Measurements from ENCODE around the gene CPTP.

The CPTP gene

GRCh38 chr1:1310109-1310385, 14.6 kb upstream of the CPTP start:
- Histone ChIP-seq H2BK5ac (ENCODE audit: low read length) (no peak overlapping the region), H3K9ac (ENCODE audit: low read depth, low read length, poor library complexity) (no peak overlapping the region), H3K36me3 (replicated peaks in 1 of 2; ENCODE audit: control insufficient read depth in 2 of 2, insufficient read depth in 2 of 2, low read length in 2 of 2) (peaks cover 45 to 58% of the 10 kb centered on the region in 2 donors), H4K8ac (ENCODE audit: low read depth, low read length) (no peak overlapping the region), H2BK120ac (ENCODE audit: low read depth, low read length) (no peak overlapping the region), H3K4me1 (ENCODE audit: control insufficient read depth in 2 of 2, insufficient read depth in 1 of 2, low read depth in 1 of 2, low read length in 2 of 2) (peaks cover 29% of the 10 kb centered on the region in 2 donors), H3K9me3 (replicated peaks in 1 of 2; ENCODE audit: control insufficient read depth in 2 of 2, insufficient read depth in 1 of 2, low read depth in 1 of 2, low read length in 2 of 2) (no peaks in the 10 kb centered on the region), H3K27me3 (ENCODE audit: control insufficient read depth in 3 of 3, insufficient read depth in 3 of 3, low read depth in 1 of 3, low read length in 3 of 3) (peaks cover 0 to 2% (median 0%) of the 10 kb centered on the region in 3 experiments), H2BK15ac (ENCODE audit: low read length) (no peak overlapping the region), H3K23ac (ENCODE audit: low read depth, low read length, poor library complexity) (peak overlapping the region; percentile 96), H3K14ac (ENCODE audit: low read length) (no peak overlapping the region), H3K18ac (ENCODE audit: low read length) (no peak overlapping the region), H4K91ac (ENCODE audit: low read depth, low read length, poor library complexity) (no peak overlapping the region), H2AK5ac (ENCODE audit: low read depth, low read length) (no peak overlapping the region), H2AFZ (ENCODE audit: low read length) (no peak overlapping the region), H3K79me1 (ENCODE audit: low read depth, low read length) (peaks cover 24% of the 10 kb centered on the region), H3K27ac (replicated peaks; ENCODE audit: low read length) (no peak overlapping the region), H3K4me2 (ENCODE audit: insufficient read depth, low read length, poor library complexity, severe bottlenecking) (no peak overlapping the region), H2BK12ac (ENCODE audit: low read length) (no peak overlapping the region), H3K4me3 (ENCODE audit: low read length in 2 of 2) (peak overlapping the region in 1 of 2 donors; percentile 5), H3K4ac (ENCODE audit: low read length) (no peak overlapping the region)
- no CpG with 5 or more reads among the region's 3 CpGs for WGBS, 2 donors (ENCODE audit: extremely low coverage in 2 of 2, insufficient read length in 2 of 2, insufficient replicate concordance in 1 of 2)
- no peak for DNase-seq (ENCODE audit: low spot score)

GRCh38 chr1:1310476-1311053, 14.0 kb upstream of the CPTP start:
- Histone ChIP-seq H4K91ac (ENCODE audit: low read depth, low read length, poor library complexity) (no peak overlapping the region), H3K9ac (ENCODE audit: low read depth, low read length, poor library complexity) (no peak overlapping the region), H3K4me3 (ENCODE audit: low read length in 2 of 2) (no peak overlapping the region), H2AK5ac (ENCODE audit: low read depth, low read length) (no peak overlapping the region), H3K4me1 (ENCODE audit: control insufficient read depth in 2 of 2, insufficient read depth in 1 of 2, low read depth in 1 of 2, low read length in 2 of 2) (peaks cover 24 to 27% of the 10 kb centered on the region in 2 donors), H2BK15ac (ENCODE audit: low read length) (no peak overlapping the region), H3K18ac (ENCODE audit: low read length) (no peak overlapping the region), H3K79me1 (ENCODE audit: low read depth, low read length) (peaks cover 26% of the 10 kb centered on the region), H3K23ac (ENCODE audit: low read depth, low read length, poor library complexity) (peak overlapping the region; percentile 96), H3K9me3 (replicated peaks in 1 of 2; ENCODE audit: control insufficient read depth in 2 of 2, insufficient read depth in 1 of 2, low read depth in 1 of 2, low read length in 2 of 2) (no peaks in the 10 kb centered on the region), H2BK120ac (ENCODE audit: low read depth, low read length) (no peak overlapping the region), H2BK5ac (ENCODE audit: low read length) (no peak overlapping the region), H3K4ac (ENCODE audit: low read length) (no peak overlapping the region), H3K27me3 (ENCODE audit: control insufficient read depth in 3 of 3, insufficient read depth in 3 of 3, low read depth in 1 of 3, low read length in 3 of 3) (peaks cover 0 to 2% (median 0%) of the 10 kb centered on the region in 3 experiments), H3K4me2 (ENCODE audit: insufficient read depth, low read length, poor library complexity, severe bottlenecking) (no peak overlapping the region), H2BK12ac (ENCODE audit: low read length) (no peak overlapping the region), H3K14ac (ENCODE audit: low read length) (no peak overlapping the region), H2AFZ (ENCODE audit: low read length) (no peak overlapping the region), H3K27ac (replicated peaks; ENCODE audit: low read length) (no peak overlapping the region), H3K36me3 (replicated peaks in 1 of 2; ENCODE audit: control insufficient read depth in 2 of 2, insufficient read depth in 2 of 2, low read length in 2 of 2) (peaks cover 47 to 62% of the 10 kb centered on the region in 2 donors), H4K8ac (ENCODE audit: low read depth, low read length) (no peak overlapping the region)
- no peak for DNase-seq (ENCODE audit: low spot score)
- WGBS, 2 donors (ENCODE audit: extremely low coverage in 2 of 2, insufficient read length in 2 of 2, insufficient replicate concordance in 1 of 2): no CpG with 5 or more reads among the region's 21 CpGs

GRCh38 chr1:1311107-1312104, 13.2 kb upstream of the CPTP start:
- Histone ChIP-seq H2AK5ac (ENCODE audit: low read depth, low read length) (no peak overlapping the region), H3K14ac (ENCODE audit: low read length) (no peak overlapping the region), H2BK12ac (ENCODE audit: low read length) (peak overlapping the region; percentile 41), H3K9ac (ENCODE audit: low read depth, low read length, poor library complexity) (peak overlapping the region; percentile 60), H3K4me2 (ENCODE audit: insufficient read depth, low read length, poor library complexity, severe bottlenecking) (no peak overlapping the region), H2BK120ac (ENCODE audit: low read depth, low read length) (no peak overlapping the region), H3K36me3 (replicated peaks in 1 of 2; ENCODE audit: control insufficient read depth in 2 of 2, insufficient read depth in 2 of 2, low read length in 2 of 2) (peaks cover 47 to 69% of the 10 kb centered on the region in 2 donors), H3K79me1 (ENCODE audit: low read depth, low read length) (peaks cover 27% of the 10 kb centered on the region), H3K18ac (ENCODE audit: low read length) (no peak overlapping the region), H3K9me3 (replicated peaks in 1 of 2; ENCODE audit: control insufficient read depth in 2 of 2, insufficient read depth in 1 of 2, low read depth in 1 of 2, low read length in 2 of 2) (no peaks in the 10 kb centered on the region), H3K23ac (ENCODE audit: low read depth, low read length, poor library complexity) (no peak overlapping the region), H3K4me3 (ENCODE audit: low read length in 2 of 2) (no peak overlapping the region), H3K4ac (ENCODE audit: low read length) (no peak overlapping the region), H3K27me3 (ENCODE audit: control insufficient read depth in 3 of 3, insufficient read depth in 3 of 3, low read depth in 1 of 3, low read length in 3 of 3) (peaks cover 0 to 2% (median 0%) of the 10 kb centered on the region in 3 experiments), H2BK15ac (ENCODE audit: low read length) (no peak overlapping the region), H3K4me1 (ENCODE audit: control insufficient read depth in 2 of 2, insufficient read depth in 1 of 2, low read depth in 1 of 2, low read length in 2 of 2) (peaks cover 16 to 24% of the 10 kb centered on the region in 2 donors), H2AFZ (ENCODE audit: low read length) (no peak overlapping the region), H4K8ac (ENCODE audit: low read depth, low read length) (no peak overlapping the region), H2BK5ac (ENCODE audit: low read length) (no peak overlapping the region), H4K91ac (ENCODE audit: low read depth, low read length, poor library complexity) (no peak overlapping the region), H3K27ac (replicated peaks; ENCODE audit: low read length) (no peak overlapping the region)
- no peak for DNase-seq (ENCODE audit: low spot score)
- no CpG with 5 or more reads among the region's 22 CpGs for WGBS, 2 donors (ENCODE audit: extremely low coverage in 2 of 2, insufficient read length in 2 of 2, insufficient replicate concordance in 1 of 2)
